ENCODE results near the gene SLC38A1.

The SLC38A1 gene

GRCh38 chr12:46230306-46230705 is 38.5 kb downstream of the SLC38A1 start:
- no peak for DNase-seq

GRCh38 chr12:46227616-46228015 is 41.2 kb downstream of the SLC38A1 start:
- no peak for DNase-seq

GRCh38 chr12:46224386-46224785 is 44.5 kb downstream of the SLC38A1 start:
- no peak for DNase-seq

GRCh38 chr12:46223047-46223446 is 45.8 kb downstream of the SLC38A1 start:
- DNase-seq: no peak

GRCh38 chr12:46222636-46223035 is 46.2 kb downstream of the SLC38A1 start:
- DNase-seq: peak in 1 of 2 donors; percentile 47

- no peak for DNase-seq
These were observed 47.4 kb downstream of the SLC38A1 start for GRCh38 chr12:46221255-46222128.

- peak; percentile 65 to 90 for DNase-seq
These were observed 48.8 kb downstream of the SLC38A1 start for GRCh38 chr12:46219877-46220655.

- DNase-seq: peak in 1 of 2 donors; percentile 42
These were observed 49.5 kb downstream of the SLC38A1 start for GRCh38 chr12:46219132-46219876.

GRCh38 chr12:46218322-46219095 is 50.3 kb downstream of the SLC38A1 start:
- peak in 1 of 2 donors; percentile 36 for DNase-seq

GRCh38 chr12:46217541-46218321 is 51.1 kb downstream of the SLC38A1 start:
- DNase-seq: peak; percentile 68 to 80

- DNase-seq: peak; percentile 84 to 89
These were observed 54.0 kb downstream of the SLC38A1 start for GRCh38 chr12:46214668-46215436.

GRCh38 chr12:46212108-46212982 is 56.5 kb downstream of the SLC38A1 start:
- DNase-seq: no peak

- peak in 1 of 2 donors; percentile 47 for DNase-seq
These were observed 57.9 kb downstream of the SLC38A1 start for GRCh38 chr12:46210873-46211439.

GRCh38 chr12:46209914-46210872 is 58.6 kb downstream of the SLC38A1 start:
- DNase-seq: peak; percentile 60 to 73

- DNase-seq: peak in 1 of 2 donors; percentile 36
These were observed 59.7 kb downstream of the SLC38A1 start for GRCh38 chr12:46209170-46209569.

- DNase-seq: no peak
These were observed 60.5 kb downstream of the SLC38A1 start for GRCh38 chr12:46208370-46208769.

- no peak for DNase-seq
These were observed 61.2 kb downstream of the SLC38A1 start for GRCh38 chr12:46207644-46208043.

GRCh38 chr12:46206471-46206870 is 62.4 kb downstream of the SLC38A1 start:
- no peak for DNase-seq

Data from CD4-positive, alpha-beta T cell treated with Interferon alpha-2 for 1 hour (primary cell).